ENCODE data around the gene NECTIN4.
A peak's percentile ranks its signal among the peaks of the same experiment; 100 is the strongest.
"Not testable (repeated sequence)": the region's sequence is repeated elsewhere in the genome, so short reads cannot be mapped to it uniquely, and the experiment has no call there.

NECTIN4 gene

GRCh38 chr1:161038523-161039153, 50.7 kb downstream of the NECTIN4 start, which contains the start of gene TSTD1:
TSS of gene TSTD1 (minus strand) at chr1:161038964. CDS start at chr1:161038889, 75 bp downstream.
- H3K27me3 ChIP-seq (ENCODE audit: control insufficient read depth, insufficient read depth, low read length) = no peaks in the 10 kb centered on the region
- H3K27ac ChIP-seq (ENCODE audit: low read depth, low read length) = peak within 1 kb of the TSS; percentile 77
- no peaks in the 10 kb centered on the region for H3K9me3 ChIP-seq (ENCODE audit: control insufficient read depth, insufficient read depth, low read length)
- peak within 1 kb of the TSS; percentile 81 for H3K4me3 ChIP-seq (ENCODE audit: low read depth, low read length)
- peak within 1 kb of the TSS; percentile 46; the same call in 1 of the 2 replicates for H3K9ac ChIP-seq (ENCODE audit: low read depth, low read length)
- H3K36me3 ChIP-seq (ENCODE audit: control insufficient read depth, insufficient read depth, low read length) = peaks cover 47% of the 10 kb centered on the region
- peaks cover 17% of the 10 kb centered on the region; the same call in 1 of the 2 replicates for H3K4me1 ChIP-seq (ENCODE audit: control insufficient read depth, insufficient read depth, low read length)

- Histone ChIP-seq H3K36me3 (ENCODE audit: control insufficient read depth, insufficient read depth, low read length) (peaks cover 42% of the 10 kb centered on the region), H3K4me1 (ENCODE audit: control insufficient read depth, insufficient read depth, low read length) (peaks cover 17% of the 10 kb centered on the region; the same call in 1 of the 2 replicates), H3K9ac (ENCODE audit: low read depth, low read length) (peak overlapping the region; percentile 46; the same call in 1 of the 2 replicates), H3K27me3 (ENCODE audit: control insufficient read depth, insufficient read depth, low read length) (no peaks in the 10 kb centered on the region), H3K9me3 (ENCODE audit: control insufficient read depth, insufficient read depth, low read length) (no peaks in the 10 kb centered on the region), H3K4me3 (ENCODE audit: low read depth, low read length) (peak overlapping the region; percentile 81), H3K27ac (ENCODE audit: low read depth, low read length) (peak overlapping the region; percentile 77)
Measured at GRCh38 chr1:161037661-161038522, 51.5 kb downstream of the NECTIN4 start.

GRCh38 chr1:161033751-161034150, 55.6 kb downstream of the NECTIN4 start:
- Histone ChIP-seq H3K27me3 (ENCODE audit: control insufficient read depth, insufficient read depth, low read length) (no peaks in the 10 kb centered on the region), H3K9ac (ENCODE audit: low read depth, low read length) (no peak overlapping the region), H3K4me1 (ENCODE audit: control insufficient read depth, insufficient read depth, low read length) (peaks cover 20% of the 10 kb centered on the region; the same call in 1 of the 2 replicates), H3K9me3 (ENCODE audit: control insufficient read depth, insufficient read depth, low read length) (no peaks in the 10 kb centered on the region), H3K36me3 (ENCODE audit: control insufficient read depth, insufficient read depth, low read length) (peaks cover 7% of the 10 kb centered on the region; the same call in 1 of the 2 replicates), H3K27ac (ENCODE audit: low read depth, low read length) (no peak overlapping the region), H3K4me3 (ENCODE audit: low read depth, low read length) (no peak overlapping the region)

- Histone ChIP-seq H3K9me3 (ENCODE audit: control insufficient read depth, insufficient read depth, low read length) (no peaks in the 10 kb centered on the region), H3K27me3 (ENCODE audit: control insufficient read depth, insufficient read depth, low read length) (no peaks in the 10 kb centered on the region), H3K27ac (ENCODE audit: low read depth, low read length) (no peak overlapping the region), H3K4me1 (ENCODE audit: control insufficient read depth, insufficient read depth, low read length) (peaks cover 14% of the 10 kb centered on the region; the same call in 1 of the 2 replicates), H3K4me3 (ENCODE audit: low read depth, low read length) (no peak overlapping the region), H3K36me3 (ENCODE audit: control insufficient read depth, insufficient read depth, low read length) (peaks cover 5% of the 10 kb centered on the region; the same call in 1 of the 2 replicates), H3K9ac (ENCODE audit: low read depth, low read length) (no peak overlapping the region)
Measured at GRCh38 chr1:161032409-161032808, 56.9 kb downstream of the NECTIN4 start.

GRCh38 chr1:161031874-161032273, 57.5 kb downstream of the NECTIN4 start:
- Histone ChIP-seq H3K36me3 (ENCODE audit: control insufficient read depth, insufficient read depth, low read length) (no peaks in the 10 kb centered on the region), H3K9me3 (ENCODE audit: control insufficient read depth, insufficient read depth, low read length) (no peaks in the 10 kb centered on the region), H3K27ac (ENCODE audit: low read depth, low read length) (no peak overlapping the region), H3K9ac (ENCODE audit: low read depth, low read length) (no peak overlapping the region), H3K27me3 (ENCODE audit: control insufficient read depth, insufficient read depth, low read length) (no peaks in the 10 kb centered on the region), H3K4me1 (ENCODE audit: control insufficient read depth, insufficient read depth, low read length) (peaks cover 13% of the 10 kb centered on the region; the same call in 1 of the 2 replicates), H3K4me3 (ENCODE audit: low read depth, low read length) (no peak overlapping the region)

GRCh38 chr1:161029466-161029865, 59.9 kb downstream of the NECTIN4 start:
- H3K27ac ChIP-seq (ENCODE audit: low read depth, low read length); H3K4me3 ChIP-seq (ENCODE audit: low read depth, low read length); H3K9ac ChIP-seq (ENCODE audit: low read depth, low read length); H3K27me3 ChIP-seq (ENCODE audit: control insufficient read depth, insufficient read depth, low read length); H3K4me1 ChIP-seq (ENCODE audit: control insufficient read depth, insufficient read depth, low read length); H3K36me3 ChIP-seq (ENCODE audit: control insufficient read depth, insufficient read depth, low read length); H3K9me3 ChIP-seq (ENCODE audit: control insufficient read depth, insufficient read depth, low read length): not testable (repeated sequence)

- H3K4me3 ChIP-seq (ENCODE audit: low read depth, low read length); H3K36me3 ChIP-seq (ENCODE audit: control insufficient read depth, insufficient read depth, low read length); H3K9me3 ChIP-seq (ENCODE audit: control insufficient read depth, insufficient read depth, low read length); H3K27ac ChIP-seq (ENCODE audit: low read depth, low read length); H3K9ac ChIP-seq (ENCODE audit: low read depth, low read length); H3K4me1 ChIP-seq (ENCODE audit: control insufficient read depth, insufficient read depth, low read length); H3K27me3 ChIP-seq (ENCODE audit: control insufficient read depth, insufficient read depth, low read length): not testable (repeated sequence)
Measured at GRCh38 chr1:161026954-161027353, 62.4 kb downstream of the NECTIN4 start.

GRCh38 chr1:161022432-161022831, 66.9 kb downstream of the NECTIN4 start:
- H3K27ac ChIP-seq (ENCODE audit: low read depth, low read length) = not testable (repeated sequence)

GRCh38 chr1:161021970-161022353, 67.4 kb downstream of the NECTIN4 start:
- peak overlapping the region; percentile 67 for H3K4me3 ChIP-seq (ENCODE audit: low read depth, low read length)
- H3K4me1 ChIP-seq (ENCODE audit: control insufficient read depth, insufficient read depth, low read length) = peaks cover 23% of the 10 kb centered on the region
- no peaks in the 10 kb centered on the region for H3K36me3 ChIP-seq (ENCODE audit: control insufficient read depth, insufficient read depth, low read length)
- H3K27me3 ChIP-seq (ENCODE audit: control insufficient read depth, insufficient read depth, low read length) = no peaks in the 10 kb centered on the region
- H3K9me3 ChIP-seq (ENCODE audit: control insufficient read depth, insufficient read depth, low read length) = no peaks in the 10 kb centered on the region
- H3K9ac ChIP-seq (ENCODE audit: low read depth, low read length) = no peak overlapping the region; the same call in 1 of the 2 replicates
- peak overlapping the region; percentile 98 for H3K27ac ChIP-seq (ENCODE audit: low read depth, low read length)

More at GRCh38 chr1:161022432-161022831, 66.9 kb downstream of the NECTIN4 start:
- H3K9me3 ChIP-seq (ENCODE audit: control insufficient read depth, insufficient read depth, low read length); H3K27me3 ChIP-seq (ENCODE audit: control insufficient read depth, insufficient read depth, low read length); H3K4me3 ChIP-seq (ENCODE audit: low read depth, low read length); H3K9ac ChIP-seq (ENCODE audit: low read depth, low read length); H3K36me3 ChIP-seq (ENCODE audit: control insufficient read depth, insufficient read depth, low read length): not testable (repeated sequence)
- peaks cover 19% of the 10 kb centered on the region for H3K4me1 ChIP-seq (ENCODE audit: control insufficient read depth, insufficient read depth, low read length)

- peak overlapping the region; percentile 91 for H3K9ac ChIP-seq (ENCODE audit: low read depth, low read length)
- H3K9me3 ChIP-seq (ENCODE audit: control insufficient read depth, insufficient read depth, low read length) = no peaks in the 10 kb centered on the region
- H3K27ac ChIP-seq (ENCODE audit: low read depth, low read length) = peak overlapping the region; percentile 98
- H3K4me1 ChIP-seq (ENCODE audit: control insufficient read depth, insufficient read depth, low read length) = peaks cover 23% of the 10 kb centered on the region
- H3K27me3 ChIP-seq (ENCODE audit: control insufficient read depth, insufficient read depth, low read length) = no peaks in the 10 kb centered on the region
- no peaks in the 10 kb centered on the region for H3K36me3 ChIP-seq (ENCODE audit: control insufficient read depth, insufficient read depth, low read length)
- peak overlapping the region; percentile 93 for H3K4me3 ChIP-seq (ENCODE audit: low read depth, low read length)
Measured at GRCh38 chr1:161021165-161021969, 68.0 kb downstream of the NECTIN4 start.

All from HUES48 (cell line).